HG02943 (cell line): ENCODE measurements around the gene RAB37.

ENCODE experiments used
- ATAC-seq: cut with Tn5 transposase; IDR thresholded peaks from one replicate; pipeline ENCODE4 v1.9.1; 2021; ENCODE audit warnings: mild to moderate bottlenecking, low read depth, moderate library complexity; ENCODE audit not compliant: unreplicated experiment

The RAB37 gene, protein sequence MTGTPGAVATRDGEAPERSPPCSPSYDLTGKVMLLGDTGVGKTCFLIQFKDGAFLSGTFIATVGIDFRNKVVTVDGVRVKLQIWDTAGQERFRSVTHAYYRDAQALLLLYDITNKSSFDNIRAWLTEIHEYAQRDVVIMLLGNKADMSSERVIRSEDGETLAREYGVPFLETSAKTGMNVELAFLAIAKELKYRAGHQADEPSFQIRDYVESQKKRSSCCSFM

DNA sequence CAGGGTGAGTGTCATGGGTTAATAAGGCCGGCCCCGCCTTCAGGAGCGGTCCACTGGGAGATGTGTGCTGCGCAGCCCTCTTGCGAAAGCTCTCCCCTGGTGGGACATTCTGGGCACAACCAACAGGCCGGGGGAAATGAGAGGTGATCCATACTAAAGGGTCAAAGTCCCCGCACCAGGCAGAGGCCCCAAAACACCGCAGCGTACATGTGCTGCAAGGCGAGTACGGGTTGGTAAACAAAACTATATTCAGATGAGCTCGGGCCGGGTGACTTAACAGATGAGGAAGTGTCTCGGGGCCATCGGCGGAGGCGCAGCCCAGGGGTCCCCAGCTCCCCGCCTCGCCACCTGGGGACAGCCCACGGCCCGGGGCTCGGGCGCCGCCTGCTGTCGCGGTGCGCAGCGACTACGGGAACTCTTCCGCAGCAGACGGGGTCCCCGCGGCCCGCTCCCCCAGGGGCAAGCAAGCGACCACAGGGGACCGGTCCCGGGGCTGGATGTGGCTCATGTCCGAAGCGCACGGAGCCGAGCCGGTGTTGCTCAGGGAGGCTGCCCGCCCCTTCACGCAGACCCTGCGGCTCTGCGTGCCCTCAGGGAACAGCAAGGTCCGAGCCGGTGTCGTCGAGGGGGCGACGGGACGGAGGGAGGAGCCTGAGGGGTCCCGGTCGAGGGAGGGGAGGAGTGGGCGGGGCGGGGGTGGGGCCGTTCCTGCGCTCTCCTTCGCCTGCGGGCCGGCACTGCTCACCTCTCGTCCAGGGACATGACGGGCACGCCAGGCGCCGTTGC lies at the start of gene RAB37:
RAB37 (plus strand) TSS at position 744 of the 786 bp plus-strand sequence; CDS start at position 761, 17 bp downstream.
- peak; percentile 46 for ATAC-seq

DNA sequence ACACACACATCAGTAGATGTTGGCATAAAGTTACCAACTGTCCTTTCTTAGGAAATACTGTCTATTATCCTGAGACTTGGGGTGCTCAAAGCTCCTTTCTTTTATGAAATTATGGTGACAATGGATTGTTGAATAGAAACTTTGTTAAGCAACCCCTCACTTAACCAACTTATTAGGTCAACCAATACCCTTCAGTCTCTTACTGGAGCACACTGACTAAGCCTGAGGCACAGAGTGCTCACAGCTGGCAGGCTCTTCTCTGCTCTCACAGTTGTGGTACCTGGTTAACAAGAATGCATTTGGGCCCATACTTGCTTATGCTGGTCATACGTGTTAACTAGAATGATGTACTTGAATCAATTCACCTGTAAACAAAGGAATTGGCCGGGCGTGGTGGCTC lies 49.2 kb upstream of the RAB37 start:
- ATAC-seq: no peak

DNA sequence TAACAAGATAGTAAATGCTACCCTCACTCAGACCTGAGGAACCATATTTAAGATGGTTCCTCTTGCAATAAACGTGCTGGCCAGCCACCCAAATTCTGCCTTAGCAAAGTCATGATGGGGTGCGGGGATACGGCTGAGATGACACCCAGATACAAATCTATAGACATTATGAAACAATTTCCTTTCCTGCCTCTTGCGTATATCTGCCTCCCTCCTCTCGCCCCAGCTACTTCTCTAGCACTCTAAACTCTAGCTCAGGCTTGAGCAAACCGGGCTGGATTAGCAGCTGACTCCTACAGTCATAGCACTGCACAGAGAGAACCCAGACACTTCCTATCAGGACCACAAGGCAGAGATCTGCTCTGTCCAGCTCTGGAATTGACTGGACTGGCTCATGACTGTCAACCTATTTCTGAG lies 46.6 kb upstream of the RAB37 start:
- ATAC-seq: no peak

DNA sequence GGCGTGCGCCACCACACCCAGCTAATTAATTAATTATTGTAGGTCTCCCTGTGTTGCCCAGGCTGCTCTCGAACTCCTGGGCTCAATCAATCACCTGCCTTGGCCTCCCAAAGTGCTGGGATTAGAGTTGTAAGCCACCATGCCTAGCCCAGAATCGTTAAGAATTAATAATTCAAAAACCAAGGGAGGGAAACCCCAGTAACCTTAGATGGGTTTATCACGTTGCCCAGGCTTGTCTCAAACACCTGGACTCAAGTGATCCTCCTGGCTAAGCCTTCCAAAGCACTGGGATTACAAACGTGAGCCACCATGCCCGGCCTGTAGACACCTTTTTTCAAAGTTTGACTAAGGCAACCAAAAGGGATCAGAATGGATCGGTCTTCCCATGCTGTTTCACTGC lies 45.9 kb upstream of the RAB37 start:
- no peak for ATAC-seq

DNA sequence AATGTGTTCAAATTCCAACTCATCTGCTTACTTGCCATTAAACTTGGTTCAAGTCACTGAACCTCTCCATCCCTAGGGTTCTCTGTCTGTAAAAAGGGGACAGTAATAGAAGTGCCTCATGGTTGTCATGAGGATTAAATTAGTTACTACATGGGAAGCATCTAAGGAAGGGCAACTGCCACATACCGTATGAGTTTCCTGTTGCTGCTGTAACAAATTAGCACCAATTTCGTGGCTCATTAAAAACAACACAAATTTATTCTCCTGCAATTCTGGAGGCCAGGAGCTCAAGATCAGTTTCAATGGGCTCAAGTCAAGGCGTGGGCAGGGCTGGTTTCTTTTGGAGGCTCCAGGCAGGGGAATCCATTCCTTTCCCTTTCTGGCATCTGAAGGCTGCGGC lies 43.0 kb upstream of the RAB37 start:
- no peak for ATAC-seq

DNA sequence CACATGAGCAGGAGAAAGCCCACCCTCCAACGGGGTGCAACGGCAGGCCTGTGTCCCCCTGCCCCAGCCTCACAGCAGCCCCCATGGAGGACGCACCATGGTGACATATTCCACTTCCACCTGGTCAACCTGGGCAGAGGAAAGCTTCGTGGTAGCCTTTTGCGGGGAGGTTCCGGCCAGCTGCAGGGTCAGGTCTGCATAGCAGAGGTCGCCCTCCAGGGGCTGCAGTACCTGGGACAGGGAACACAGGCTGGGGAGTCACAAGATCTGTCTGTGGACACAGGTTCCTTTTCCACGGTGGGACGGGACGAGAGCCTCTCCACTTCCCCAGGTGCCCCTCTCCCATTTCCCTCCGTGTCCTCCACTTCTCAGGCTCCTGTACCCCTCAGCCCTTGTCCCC lies 41.4 kb upstream of the RAB37 start:
- ATAC-seq: no peak

DNA sequence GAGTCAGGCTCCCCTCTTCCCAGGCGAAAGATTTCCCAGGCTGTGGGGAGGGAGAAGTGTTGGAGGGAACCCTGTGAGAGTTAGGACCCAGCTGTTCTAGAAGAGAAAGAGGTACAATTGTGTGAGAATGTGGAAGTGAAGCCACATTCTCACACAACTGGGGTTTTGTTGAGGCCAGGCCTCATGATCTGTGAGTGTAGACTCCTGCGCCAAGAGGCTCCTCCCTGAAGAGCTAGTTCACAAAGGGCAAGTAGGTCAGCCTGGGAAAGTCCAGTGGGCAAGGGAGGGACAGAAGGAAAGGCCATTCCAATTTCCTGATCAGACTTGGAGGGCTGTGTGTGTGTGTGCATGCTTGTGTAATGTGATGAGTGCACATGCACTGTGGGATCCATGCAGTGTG lies 39.5 kb upstream of the RAB37 start:
- ATAC-seq: no peak

DNA sequence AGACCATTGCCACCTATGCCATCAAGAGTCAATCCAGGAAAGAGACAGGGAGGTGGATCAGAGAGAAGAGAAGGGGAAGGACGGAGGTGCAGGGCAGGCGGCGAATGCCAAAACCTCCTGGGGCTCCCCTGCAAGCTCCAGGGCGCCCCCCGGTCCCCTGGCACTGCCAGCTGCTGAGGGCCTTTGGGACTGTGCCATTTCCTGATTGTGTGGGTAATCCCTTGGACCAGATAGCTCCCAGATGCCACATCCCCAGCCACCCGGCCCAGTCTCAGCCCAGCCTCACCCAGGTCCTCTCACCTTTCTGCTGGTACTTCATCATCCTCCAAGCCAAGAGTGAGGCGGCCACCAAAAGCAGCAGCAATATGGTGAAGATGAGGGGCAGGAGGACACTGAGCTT lies 39.0 kb upstream of the RAB37 start:
- no peak for ATAC-seq

DNA sequence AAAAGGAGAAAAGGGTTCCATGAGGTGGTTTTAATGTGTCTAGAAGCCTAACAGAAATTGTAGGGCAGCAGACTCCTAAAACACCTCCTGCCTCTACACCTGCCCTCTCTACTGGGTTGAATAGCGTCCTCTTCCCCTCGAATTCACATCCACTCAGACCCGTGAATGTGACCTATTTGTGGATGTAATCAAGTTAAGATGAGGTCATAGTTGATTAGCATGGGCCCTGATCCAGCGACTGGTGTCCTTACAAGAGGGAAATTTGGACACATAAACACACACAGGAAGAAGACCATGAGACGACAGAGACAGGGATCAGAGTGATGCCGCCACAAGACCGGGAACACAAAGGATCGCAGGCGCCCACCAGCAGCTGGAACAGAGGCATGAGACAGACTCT lies 37.8 kb upstream of the RAB37 start:
- no peak for ATAC-seq

DNA sequence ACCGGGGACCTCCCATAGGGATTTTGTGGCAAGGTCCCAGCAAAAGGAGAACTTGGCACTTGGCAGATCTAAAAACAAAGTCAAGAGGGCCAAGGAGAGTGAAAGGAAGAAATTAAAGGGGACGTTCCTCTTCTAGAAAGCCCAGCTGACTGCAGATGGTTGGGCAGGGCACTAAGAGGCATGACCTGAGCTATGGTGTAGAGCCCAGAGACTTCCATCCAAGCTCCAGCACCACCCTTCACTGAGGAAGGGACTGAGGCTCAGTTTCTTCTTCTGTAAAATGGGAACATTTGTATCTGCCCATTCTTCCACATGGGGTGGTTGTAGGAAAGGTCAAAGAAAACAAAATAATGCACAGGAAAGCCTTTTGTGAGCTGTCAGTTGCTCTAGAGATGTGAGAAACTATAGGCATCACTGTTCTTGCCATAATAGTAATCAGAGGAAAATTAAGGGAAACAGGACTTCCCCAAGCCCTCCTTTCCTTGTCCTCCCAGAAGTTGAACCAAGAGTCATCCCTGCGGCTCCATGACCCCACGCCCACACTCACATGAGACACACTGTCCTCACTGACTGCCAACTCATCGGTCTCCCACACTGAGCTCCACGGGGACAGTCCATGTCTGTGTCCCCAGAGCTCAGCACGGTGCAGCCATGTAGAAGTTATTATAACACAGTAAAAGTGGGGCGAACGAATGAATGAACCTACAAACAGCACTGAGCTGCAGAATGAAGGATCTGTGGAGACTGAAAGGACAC lies 34.8 kb upstream of the RAB37 start:
- no peak for ATAC-seq

DNA sequence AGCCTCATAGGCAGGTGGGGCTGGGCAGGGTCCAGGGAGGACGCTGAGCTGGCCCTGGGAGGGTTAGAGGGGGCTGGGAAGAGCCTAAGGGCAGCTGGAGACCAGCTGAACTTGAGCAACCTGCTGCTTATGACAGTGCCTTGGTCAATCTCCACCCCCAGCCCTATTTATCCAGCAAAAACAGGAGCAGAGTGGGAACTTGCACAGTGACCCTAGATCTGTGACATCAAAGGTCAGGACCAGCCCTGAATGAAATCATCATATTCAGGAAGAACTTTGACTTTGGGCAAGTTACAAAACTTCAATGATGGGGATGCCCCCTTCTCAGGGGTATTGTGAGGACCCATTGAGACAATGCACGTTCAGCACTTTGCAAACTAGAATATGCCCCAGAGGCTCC lies 33.7 kb upstream of the RAB37 start:
- no peak for ATAC-seq

DNA sequence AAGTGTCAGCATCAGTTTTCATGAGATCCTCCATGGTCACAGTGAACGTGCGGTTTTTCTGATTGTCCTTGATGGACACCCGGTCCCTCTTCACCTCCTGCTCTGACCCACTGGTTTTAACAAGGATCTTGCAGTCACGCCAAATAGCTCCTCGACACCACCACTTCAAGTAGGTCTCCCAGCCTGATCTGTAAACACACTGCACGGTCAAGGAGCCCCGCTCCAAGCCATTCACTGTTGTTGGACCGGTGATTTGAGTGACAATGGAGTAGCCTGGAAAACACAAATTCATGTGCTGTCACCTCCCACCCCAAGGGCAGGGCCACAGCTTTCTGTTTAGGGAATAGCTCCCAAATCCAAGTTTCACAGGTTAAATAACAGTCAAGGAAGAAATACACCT lies 32.5 kb upstream of the RAB37 start:
- ATAC-seq: no peak

DNA sequence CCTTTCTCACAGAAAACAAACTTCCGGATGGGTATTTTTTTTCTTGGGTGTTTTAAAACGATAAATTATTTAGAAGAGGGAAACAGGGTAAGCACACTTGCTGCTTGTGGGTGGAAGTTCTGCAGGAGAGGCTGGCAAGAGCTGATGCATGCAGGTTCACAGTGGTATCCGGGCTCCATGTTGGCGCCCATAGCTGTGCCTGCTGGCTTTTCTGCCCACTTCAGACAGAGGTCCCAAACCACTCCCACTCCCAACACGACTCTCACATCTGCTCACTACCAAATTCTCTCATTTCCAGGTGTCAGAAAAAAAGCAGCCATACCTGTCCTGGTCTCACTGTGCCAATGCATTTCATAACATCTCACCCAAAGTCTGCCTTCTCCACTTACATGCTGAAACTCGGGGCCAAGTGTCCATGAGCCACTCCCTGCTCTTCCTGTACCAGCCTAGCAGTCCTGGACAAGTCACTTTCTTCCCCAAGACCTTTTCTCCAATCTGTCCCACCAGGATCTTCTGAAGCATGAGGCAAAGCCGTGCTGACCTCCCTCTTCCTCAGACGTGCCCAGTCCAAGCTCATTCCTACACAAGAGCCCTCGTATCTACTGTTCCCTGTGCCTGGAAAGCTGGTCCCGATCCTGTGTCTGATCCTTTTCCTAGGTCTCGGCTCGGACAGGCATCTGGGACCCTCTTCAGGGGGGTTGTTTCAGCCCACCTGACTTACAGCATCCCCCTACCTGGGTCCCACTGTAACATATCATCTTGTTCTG lies 25.8 kb upstream of the RAB37 start:
- ATAC-seq: no peak

DNA sequence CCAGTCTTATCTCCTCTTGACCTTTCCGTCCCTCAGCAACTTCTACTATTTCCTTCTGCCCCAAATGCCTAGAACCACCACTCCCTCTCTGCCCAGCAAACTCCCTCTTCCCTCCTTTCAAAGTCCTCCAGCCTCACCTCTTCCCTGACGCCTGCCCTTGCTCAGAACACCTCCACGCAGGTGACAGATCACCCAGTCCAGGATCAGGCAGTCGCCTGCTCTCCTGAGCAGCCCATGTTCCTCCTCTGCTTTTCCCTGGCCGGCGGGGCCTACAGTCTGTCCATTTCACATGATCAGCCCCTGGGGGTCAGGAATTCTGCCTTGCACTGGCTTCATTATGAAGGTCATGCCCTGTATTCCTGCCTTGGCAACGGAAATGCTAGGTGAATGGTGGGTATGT lies 24.8 kb upstream of the RAB37 start:
- ATAC-seq: no peak

DNA sequence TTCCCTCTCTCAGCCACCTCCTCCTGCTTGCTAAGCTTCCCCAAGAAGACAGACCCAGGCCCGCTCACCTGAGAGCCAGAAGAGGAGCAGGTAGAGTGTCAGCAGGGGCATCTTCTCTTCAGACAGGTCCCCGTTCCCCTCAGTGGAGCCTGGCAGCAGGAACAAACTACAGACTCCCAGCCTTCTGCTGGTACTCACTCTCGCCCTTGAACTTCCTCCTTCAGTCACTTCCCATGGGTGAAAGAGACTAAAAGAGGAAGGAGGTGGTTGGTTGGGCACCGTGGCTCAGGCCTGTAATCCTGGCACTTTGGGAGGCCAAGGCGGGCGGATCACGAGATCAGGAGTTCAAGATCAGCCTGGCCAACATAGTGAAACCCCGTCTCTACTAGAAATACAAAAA lies 24.3 kb upstream of the RAB37 start, which contains the start of gene CD300LF:
CD300LF (minus strand) TSS at position 168 of the 400 bp plus-strand sequence; CDS start at position 111, 57 bp downstream.
- no peak for ATAC-seq

DNA sequence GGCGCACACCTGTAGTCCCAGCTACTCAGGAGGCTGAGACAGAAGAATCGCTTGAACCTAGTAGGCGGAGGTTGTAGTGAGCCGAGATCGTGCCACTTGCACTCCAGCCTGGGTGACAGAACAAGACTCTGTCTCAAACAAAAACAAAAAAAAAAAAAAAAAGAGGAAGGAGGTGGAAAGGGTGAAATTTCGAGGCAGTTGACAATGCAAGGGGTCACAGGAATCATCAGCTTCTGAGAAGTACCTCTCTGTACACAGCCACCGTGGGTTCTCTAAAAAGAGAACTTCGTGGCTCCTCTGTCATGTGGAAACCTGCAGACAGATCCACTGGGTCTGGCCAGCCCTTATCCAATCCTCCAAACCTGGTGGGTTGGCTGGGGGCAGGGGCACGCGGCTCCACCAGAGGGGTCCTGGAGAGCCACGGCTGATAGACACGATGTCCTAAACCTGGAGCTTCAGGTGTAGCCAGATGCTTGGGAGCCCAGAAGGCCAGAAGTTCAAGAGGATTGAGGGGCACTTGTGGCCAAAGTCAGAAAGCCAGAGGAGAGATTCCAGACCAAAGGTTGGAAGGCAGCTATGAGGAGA lies 23.8 kb upstream of the RAB37 start:
- no peak for ATAC-seq

DNA sequence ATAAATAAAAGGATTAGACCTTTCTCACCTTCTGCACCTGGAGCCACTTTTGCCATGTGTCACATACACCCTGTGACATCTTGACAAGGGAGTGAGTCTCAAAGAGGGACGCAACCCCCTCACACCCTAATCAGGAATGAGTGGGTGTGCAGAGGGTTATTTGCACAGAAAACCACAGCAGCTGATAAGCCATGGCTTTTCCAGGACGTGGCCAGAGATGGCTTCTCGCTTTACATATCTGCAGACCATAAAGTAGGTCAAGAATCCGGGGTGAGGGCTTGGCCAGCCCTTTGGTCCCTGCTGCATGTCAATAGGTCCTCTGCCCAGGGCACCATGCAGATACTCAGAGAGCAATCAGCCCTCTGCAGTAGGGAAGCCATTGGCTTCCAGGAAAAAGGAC lies 21.9 kb upstream of the RAB37 start:
- no peak for ATAC-seq

DNA sequence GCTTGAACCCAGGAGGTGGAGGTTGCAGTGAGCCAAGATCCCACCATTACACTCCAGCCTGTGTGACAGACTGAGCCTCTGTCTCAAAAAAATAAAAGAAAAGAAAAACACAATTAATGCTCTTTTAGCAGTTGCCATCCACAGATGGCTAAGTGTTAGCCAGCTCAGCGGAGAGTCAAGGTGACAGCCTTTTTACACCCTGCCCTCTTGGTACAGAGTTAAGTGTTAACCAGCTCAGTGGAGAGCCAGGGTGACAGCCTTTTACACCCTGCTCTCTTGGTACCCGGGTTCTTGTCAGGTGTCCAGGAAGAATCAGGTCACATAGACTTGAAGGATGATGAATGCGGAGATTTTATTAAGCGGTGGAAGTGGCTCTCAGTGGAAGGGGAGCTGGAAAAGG lies 16.6 kb upstream of the RAB37 start:
- ATAC-seq: no peak

DNA sequence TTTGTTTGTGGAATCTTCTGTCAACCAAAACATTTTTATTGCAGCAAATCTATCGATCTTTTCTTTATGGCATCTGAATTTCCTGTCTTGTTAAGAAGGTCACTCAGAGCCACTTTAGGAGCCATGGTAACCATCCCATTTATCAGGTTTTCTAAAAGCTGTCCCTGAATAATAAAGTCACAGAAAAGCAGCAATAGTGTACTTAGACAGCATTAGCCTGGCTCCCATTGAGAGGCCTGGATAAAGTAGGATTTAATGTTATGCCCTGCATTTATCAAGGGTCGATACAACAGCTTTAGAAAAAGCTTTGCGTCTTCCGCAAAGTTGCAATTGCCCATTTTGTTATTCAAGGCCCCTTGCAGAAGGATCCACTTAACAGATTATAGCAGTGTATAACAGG lies 14.3 kb upstream of the RAB37 start:
- no peak for ATAC-seq

DNA sequence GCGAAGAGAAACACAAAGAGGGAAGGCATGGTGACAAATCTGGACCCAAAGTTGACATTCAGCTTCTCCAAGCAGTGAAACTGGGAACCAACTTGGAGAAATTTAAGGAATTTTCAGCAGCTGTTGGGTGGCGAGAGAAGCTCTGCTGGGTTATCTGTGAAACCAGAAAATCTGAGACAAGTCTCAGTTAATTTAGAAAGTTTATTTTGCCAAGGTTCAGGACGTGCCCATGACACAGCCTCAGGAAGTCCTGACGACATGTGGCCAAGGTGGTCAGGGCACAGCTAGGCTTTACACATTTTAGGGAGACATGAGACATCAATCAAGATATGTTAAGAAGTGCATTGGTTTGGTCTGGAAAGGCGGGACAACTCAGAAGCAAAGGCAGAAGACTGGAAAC lies 13.2 kb upstream of the RAB37 start:
- ATAC-seq: no peak
